ACHN (cell line): ENCODE measurements around the gene OTUB1.
"Not testable (repeated sequence)": the region's sequence is repeated elsewhere in the genome, so short reads cannot be mapped to it uniquely, and the experiment has no call there.

Experiments
- DNase-seq: peaks from one replicate; pipeline ENCODE4 v3.0.0-alpha.2; 2015
- in situ Hi-C: cut with HindIII; loops from 2 replicates; pipeline ENCODE4 v1.10.0; 2017; ENCODE audit warnings: low sequenced_read_pairs, low pct_ligation_motif_present, low pct_unique_long_range_greater_than_20kb

The OTUB1 gene, protein sequence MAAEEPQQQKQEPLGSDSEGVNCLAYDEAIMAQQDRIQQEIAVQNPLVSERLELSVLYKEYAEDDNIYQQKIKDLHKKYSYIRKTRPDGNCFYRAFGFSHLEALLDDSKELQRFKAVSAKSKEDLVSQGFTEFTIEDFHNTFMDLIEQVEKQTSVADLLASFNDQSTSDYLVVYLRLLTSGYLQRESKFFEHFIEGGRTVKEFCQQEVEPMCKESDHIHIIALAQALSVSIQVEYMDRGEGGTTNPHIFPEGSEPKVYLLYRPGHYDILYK

DNA sequence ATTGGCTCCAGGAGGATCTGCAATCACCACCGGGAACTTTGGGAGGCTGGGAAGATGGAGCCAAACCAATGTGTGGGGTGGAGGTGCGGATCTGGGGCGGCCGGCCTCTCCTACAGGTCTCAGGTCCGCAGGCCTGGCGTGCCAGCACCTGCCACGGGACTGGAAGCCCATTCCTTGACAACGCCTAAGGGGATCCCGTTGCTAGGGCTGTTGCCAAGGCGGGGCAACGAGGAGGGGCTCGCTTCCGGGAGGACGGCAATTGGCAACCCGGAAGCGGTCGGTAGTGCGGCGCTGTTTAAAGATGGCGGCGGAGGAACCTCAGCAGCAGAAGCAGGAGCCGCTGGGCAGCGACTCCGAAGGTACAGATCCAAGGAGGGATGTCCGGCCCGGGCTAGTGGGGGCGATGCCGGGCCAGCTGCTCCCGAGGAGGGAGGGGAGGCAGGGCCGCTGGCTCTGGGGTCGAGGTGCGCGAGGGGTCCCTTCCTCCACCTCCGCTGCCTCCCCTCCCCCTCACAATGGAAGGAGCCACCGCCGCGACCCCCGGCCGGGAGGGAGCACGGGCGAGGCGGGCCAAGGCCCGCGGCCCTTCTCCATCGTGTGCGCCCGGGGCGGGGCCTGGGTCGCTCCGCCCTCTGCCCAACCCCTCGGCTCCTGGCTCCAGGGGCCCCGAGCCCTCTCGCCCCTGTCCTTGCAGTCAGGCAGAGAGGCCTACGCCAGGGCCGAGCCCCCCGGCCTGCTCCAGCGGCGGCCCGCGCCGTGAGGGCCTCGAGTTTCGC is at the start of gene OTUB1:
TSS of gene OTUB1 (plus strand) at position 283 of the 776 bp plus-strand sequence. CDS start at position 302, 19 bp downstream.
- in situ Hi-C loops = no loop called here

DNA sequence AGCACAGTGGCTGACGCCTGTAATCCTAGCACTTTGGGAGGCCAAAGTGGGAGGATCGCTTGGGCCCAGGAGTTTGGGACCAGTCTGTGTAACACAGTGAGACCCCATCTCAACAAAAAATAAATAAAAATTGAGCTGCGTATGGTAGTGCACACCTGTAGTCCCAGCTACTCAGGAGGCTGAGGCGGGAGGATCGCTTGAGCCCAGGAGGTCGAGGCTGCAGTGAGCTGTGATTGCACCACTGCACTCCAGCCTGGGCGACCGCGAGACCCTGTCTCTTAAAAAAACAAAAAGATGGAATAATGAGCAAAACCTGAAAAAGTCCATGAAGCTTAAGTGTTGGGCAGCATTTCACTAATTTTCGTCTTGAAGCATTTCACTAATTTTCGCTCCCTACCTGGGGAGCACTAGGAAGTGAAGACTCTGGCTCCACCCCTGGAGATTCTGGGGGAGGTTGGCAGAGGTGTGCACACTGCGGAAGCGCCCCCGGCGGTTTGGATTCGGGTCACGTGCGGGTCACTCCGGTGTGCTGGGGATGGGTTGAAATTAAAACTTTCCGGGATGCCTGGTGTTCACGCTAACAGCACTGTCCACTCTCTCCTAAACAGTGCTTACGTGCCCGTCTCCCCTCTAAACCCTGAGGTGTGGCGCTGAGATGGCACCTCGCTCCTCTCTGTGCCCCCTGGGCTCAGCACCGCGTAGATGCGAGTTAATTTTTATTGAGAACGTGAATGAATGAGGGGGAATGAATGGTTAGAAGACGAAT is 48.3 kb upstream of the OTUB1 start:
- in situ Hi-C loops = no loop called here
- DNase-seq = no peak

More for the DNA sequence above, at the start of gene OTUB1:
- DNase-seq = peak; percentile 88

DNA sequence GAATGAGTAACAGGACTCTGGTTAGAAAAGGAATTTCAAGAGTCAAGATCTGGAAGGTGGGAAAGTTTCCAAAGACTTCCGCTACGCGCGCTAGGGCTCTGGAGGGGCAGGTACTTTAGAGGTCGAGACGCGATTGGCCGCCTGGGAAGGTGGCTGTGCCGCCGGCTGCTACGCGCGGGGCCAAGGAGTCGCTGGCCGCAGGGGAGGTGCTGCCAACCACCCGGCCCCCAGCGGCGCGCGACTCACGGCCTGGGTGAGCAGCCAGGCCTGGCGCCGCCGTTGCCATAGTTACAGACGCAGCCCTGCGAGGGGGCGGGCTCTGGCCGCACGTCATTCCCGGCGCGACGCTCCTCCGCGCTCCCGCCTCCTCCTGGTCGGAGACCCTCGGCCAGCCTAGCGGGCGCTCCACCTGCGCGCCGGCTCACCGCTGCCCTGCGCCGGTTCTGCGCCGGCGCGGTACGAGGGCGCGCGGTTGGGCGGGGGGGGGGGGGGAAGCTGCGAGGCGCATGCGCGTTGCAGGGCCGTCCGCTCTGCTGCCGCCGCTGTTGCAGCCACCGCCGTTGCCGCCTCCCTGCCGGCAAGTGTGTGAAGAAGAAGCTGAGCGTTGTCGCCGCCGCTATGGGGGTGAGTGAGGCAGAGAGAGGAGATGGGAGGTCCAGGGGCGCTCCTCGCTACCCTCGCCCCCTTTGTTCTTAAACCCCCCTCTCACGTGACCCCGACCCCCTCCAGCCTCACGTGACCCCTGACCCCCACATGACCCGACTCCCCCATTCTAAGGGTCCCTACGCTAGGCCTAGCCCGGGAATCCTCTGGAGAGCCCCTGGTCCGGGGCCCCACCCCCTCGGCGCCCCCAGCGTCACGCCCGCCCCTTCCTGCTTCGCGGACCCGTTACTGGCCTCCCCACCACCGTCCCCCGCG is 47.5 kb upstream of the OTUB1 start, which contains the start of gene NAA40:
TSS of gene NAA40 (plus strand) at position 524 of the 918 bp plus-strand sequence. CDS start at position 619, 95 bp downstream.
- in situ Hi-C loops = no loop called here
- DNase-seq = peak; percentile 99

DNA sequence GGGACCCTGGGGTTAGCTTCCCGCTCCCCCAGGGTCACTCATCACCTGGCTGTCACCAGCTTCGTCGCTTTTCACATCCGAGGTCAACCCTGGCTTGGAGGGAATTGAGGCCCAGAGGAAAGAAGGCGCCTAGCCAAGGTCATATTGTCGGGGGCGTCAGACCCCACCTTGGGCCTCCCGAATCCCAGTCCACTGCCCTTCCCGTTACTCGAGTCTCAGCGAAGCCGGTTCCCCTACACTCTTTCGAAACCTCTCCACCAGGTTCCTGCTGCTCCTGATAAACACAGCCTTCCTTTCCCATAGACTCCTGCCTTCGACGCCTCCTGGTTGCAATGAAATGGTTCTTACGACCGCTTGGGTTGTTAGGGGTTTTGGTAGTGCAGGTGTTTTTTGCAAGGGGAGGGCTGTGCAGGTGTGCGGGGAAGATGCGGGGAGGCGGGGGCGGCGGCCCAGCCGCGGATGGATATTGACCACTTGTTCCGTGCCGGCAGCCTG is 46.8 kb upstream of the OTUB1 start:
- DNase-seq = peak; percentile 9
- in situ Hi-C loops = no loop called here

DNA sequence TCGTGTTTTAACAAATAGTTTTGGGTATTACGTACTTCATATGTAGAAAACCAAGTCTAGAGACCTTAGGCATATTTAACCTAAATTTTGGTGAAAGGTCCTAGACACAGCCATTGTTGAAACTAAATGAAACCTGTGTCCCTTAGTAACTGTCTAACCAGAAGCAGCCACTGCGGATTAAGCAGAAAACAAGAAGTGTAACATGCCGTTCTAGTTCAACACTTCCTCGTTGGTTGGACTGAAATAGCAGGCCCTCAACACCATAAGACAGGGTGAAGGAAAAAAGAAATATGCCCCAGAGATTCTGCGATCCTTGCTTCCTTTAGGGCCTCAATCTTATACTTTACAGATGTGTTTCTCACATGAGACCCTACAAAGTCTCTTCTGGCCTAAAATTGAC is 45.5 kb upstream of the OTUB1 start:
- no peak for DNase-seq
- in situ Hi-C loops = no loop called here

DNA sequence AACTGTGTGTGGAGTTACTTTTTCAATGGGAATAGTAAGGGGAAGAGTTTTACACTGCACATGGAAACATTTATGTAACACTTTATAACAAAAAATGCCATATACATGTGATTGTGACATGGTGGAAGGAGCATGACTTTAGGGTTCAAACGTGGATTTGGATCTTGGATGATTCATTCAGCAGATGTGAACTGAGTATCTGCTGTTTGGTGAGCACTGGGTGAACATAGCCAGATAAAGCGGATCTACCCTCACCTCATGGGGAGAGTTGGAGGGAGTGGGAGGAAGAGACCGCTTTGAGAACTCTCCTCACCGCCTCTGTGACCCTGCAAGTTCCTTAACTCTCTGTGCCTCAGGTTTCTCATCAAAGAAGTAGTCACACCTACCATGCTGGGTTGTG is 44.3 kb upstream of the OTUB1 start:
- in situ Hi-C loops = no loop called here
- no peak for DNase-seq

DNA sequence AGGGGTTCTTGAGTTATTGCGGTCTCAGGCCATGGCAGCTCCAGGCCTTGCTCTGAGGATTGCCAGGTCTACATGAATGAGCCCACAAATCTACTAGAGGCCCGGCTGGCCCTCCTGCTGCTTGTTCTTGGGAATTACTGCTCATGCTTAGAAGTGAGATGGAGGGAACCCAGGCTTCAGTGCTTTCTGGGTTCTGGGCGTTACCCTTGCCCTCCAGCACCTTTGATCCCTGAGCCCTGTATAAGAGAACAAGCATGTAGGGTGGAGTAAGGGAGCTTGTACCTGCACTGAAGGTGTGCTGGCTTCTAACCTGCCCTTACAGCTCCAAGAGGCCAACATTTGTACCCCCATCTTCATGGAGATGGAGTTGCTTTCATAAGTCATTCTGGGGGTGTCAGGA is 43.4 kb upstream of the OTUB1 start:
- in situ Hi-C loops = no loop called here
- DNase-seq = no peak

DNA sequence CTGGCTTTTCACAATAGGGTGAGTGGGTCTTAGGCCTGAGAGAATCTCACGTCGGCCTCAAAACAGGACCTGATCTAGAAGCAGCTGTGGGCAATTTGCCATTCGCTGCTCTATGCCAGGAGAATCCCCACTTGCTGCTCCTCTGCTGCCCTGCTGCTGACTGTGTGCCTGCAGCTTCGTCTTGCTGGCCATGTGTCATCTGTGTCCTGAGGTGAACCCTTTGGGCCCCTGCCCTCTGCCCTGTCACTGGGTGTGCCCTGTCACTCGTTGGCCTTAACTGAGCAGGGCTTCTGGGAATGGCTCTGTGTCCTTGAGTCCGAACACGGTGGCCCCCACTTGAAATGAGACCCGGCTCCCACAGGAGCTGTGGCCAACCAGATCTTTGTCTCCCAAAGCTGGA is 41.3 kb upstream of the OTUB1 start:
- no peak for DNase-seq
- in situ Hi-C loops = no loop called here

DNA sequence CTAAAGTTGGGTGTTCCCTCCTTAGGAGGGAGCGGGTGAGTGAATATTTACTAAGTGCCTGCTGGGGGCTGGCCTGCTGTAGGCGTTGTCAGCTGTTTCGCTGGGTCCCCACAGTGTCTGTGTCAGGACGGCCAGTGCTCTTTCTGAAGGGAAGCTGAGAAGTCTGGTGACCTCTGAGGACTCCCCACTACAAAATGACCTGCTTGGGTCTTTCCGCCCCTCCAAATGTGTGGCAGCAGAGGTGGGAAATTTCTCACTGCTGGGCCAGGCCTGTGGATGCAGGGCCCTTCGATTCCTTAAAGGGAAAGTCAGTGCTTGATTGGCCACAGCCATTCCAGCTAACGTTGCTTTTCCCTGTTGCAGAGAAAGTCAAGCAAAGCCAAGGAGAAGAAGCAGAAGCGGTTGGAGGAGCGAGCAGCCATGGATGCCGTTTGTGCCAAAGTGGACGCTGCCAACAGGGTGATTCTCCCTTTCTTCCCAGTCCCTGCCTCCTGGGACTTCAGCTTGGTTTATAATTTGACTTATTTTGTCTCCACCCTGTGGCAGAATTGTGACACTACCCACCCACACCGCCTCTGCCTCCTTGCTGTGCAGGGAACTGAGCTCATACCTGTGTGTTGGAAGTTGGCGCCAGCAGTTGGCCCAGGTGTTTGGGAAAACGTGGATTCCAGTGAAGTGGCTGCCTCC is 40.6 kb upstream of the OTUB1 start:
- peak; percentile 63 for DNase-seq
- in situ Hi-C loops = no loop called here

DNA sequence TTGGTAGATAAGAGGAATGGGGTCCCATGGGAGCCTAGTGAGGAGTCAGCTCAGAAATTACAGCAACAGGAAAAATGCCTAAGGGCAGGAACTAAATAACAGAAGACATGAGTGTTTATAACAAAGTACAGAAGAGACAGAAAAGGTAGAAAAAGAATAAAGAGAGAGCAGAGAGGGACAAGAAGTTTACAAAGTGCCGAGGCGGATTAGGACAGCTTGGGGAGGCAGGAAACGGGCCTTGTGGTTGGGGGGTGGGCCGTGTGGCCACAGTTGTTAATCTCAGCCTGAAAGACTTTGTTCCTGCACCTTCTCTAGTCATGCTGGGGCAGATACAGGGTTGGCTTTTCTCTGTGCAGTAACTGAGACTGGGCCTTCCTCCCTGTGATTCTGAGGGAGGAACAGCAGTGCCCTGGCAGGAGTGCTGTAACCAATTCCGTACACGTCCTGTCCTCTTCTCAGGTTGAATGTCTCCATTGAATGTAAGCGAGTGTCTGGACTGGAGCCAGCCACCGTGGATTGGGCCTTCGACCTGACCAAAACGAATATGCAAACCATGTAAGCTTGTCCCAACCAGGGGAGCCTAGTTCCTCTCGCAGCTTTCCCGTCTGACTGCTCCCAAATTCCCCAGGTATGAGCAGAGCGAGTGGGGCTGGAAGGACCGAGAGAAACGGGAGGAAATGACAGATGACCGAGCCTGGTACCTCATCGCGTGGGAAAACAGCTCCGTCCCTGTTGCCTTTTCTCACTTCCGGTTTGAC is 34.3 kb upstream of the OTUB1 start:
- in situ Hi-C loops = no loop called here
- DNase-seq = no peak

DNA sequence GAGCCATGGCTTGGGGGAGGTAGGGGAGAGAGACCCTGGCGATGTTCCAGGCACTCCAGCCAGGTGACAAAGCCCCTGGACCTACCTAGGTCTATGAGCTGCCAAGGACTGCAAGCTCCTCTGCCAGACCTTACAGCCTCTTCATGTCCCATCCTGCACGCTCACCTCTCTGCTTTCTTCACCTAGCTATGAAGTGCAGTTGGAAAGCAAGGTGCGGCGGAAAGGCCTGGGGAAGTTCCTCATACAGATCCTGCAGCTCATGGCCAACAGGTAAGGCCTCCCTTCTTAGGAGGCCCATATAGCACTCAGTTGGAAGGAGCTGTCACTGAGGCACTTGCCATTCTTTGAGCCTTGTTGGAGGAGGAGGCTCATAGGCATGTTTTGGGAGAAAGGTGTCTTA is 33.7 kb upstream of the OTUB1 start:
- in situ Hi-C loops = no loop called here

DNA sequence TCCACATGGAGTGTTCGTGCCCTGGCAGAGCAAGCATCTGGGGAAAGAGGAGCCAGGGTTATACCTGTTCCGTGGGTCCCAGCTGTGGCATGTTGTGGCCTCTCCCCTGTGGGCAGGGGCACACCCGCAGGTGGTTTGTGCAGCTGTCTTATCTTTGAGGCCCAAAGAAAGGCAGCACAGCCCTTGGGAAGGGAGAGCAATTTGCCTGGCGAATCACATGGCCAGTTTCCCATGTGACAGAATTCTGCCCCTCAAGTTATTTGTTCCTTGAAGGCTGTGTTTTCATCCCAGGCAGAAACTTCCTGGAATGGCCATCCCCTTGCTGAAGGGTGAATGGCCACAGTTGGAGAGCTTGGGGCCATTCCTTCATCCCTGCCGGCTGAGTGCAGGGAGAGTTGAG is 28.2 kb upstream of the OTUB1 start:
- DNase-seq = no peak
- in situ Hi-C loops = no loop called here

More for the DNA sequence above, 33.7 kb upstream of the OTUB1 start:
- no peak for DNase-seq

DNA sequence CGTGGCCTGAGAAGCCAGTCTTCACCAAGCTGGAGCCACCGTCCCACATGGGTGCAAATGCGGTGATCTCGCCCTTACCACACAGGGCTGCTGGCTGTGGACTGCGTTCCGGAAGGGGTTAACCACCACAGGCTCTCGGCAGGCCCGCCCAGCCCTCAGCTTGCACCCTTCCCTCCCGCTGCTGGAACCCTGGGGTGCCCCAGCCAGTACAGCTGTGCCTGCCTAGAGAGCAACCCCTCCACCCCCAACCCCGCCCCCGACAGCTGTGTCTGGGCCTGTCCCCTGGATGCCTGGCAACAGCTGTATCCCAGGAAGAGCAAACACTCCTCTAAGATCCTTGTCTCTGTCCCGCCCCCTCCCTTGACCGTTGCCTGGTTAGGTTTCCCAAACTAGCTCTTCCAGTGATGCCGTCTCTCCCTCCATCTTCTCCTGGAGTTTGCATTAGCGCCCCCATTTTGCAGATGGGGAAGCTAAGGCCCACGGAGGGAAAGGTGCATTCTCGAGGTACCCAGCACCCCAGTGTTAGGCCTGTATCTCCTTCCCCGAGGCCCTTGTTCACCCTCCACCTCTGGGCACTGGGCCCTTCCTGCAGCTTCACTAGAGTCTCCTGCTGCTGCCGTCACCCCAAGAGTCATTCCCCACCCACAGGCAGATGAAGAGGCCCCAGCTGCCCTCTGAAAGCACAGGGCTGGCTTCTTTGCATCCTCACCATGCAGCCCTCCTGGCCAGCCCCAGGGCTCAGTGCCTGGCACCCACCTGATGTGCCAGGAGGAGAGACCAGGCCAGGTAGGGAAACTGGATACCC is 24.4 kb upstream of the OTUB1 start:
- in situ Hi-C loops = no loop called here

DNA sequence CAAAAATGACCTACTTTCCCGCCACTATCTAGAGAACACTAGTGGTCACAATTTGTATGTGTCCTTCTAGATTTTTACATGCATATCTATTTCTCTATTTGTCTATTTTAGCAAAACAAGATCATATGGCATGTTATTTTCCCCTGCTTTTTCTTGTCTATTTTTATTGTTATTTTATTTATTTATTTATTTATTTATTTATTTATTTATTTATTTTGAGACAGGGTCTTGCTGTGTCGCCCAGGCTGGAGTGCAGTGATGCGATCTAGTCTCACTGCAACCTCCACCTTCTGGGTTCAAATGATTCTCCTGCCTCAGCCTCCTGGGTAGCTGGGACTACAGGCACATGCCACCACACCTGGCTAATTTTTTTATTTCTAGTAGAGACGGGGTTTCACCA is 22.3 kb upstream of the OTUB1 start:
- in situ Hi-C loops, DNase-seq: not testable (repeated sequence)

More for the DNA sequence above, 24.4 kb upstream of the OTUB1 start:
- no peak for DNase-seq

DNA sequence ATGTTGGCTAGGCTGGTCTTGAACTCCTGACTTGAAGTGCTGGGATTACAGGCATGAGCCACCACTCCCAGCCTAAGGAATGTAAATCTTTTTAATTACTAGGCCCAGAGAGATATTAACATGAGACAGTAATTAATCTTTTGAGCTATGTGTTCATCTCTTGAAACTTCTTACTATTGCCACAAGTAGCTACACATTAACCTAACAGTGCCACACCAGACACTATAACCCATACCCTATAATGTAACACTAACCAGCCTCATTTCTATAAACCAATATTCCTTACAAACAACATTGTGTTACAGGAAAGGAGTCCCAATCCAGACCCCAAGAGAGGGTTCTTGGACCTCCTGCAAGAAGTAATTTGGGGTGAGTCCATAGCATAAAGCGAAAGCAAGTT is 19.8 kb upstream of the OTUB1 start:
- in situ Hi-C loops = no loop called here
- no peak for DNase-seq

DNA sequence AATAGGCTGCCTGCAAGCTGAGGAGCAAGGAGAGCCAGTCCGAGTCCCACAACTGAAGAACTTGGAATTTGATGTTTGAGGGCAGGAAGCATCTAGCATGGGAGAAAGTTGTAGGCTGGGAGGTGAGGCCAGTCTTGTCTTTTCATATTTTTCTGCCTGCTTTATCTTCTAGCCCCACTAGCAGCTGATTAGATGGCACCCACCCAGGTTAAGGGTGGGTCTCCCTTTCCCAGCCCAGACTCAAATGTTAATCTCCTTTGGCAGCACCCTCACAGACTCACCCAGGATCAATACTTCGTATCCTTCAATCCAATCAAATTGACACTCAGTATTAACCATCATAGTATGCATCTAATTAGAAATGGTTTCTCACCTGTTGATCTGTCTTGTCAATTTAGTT is 16.8 kb upstream of the OTUB1 start:
- in situ Hi-C loops = no loop called here
- no peak for DNase-seq
